ENCODE data around the gene CNTNAP2.

GRCh38 chr7:147894271-147894670, 1777.7 kb downstream of the CNTNAP2 start:
- TF ChIP-seq CTCF (conservative IDR thresholded peaks at IDR 0.05; ENCODE audit: low read depth, low read length) = no peak
- TF ChIP-seq EZH2 (IDR thresholded peaks at IDR 0.05; ENCODE audit: borderline replicate concordance, low read depth, low read length, poor library complexity, severe bottlenecking) = no peak
